ENCODE measurements around the gene MAP9. TPM values are rescaled to one million over a fixed set of nuclear protein-coding genes. Genes with fewer than 3 reads are reported as not detected.
"Not testable (repeated sequence)": the region's sequence is repeated elsewhere in the genome, so short reads cannot be mapped to it uniquely, and the experiment has no call there.

MAP9 gene
- under 1 TPM; 0.13 to 0.90 (median 0.69) TPM for total RNA-seq
- under 1 TPM; 0.08 to 0.39 (median 0.25) TPM for polyA plus RNA-seq
- long read RNA-seq, donor 1 = 0 reads
- long read RNA-seq, donor 2 = 0 reads

DNA sequence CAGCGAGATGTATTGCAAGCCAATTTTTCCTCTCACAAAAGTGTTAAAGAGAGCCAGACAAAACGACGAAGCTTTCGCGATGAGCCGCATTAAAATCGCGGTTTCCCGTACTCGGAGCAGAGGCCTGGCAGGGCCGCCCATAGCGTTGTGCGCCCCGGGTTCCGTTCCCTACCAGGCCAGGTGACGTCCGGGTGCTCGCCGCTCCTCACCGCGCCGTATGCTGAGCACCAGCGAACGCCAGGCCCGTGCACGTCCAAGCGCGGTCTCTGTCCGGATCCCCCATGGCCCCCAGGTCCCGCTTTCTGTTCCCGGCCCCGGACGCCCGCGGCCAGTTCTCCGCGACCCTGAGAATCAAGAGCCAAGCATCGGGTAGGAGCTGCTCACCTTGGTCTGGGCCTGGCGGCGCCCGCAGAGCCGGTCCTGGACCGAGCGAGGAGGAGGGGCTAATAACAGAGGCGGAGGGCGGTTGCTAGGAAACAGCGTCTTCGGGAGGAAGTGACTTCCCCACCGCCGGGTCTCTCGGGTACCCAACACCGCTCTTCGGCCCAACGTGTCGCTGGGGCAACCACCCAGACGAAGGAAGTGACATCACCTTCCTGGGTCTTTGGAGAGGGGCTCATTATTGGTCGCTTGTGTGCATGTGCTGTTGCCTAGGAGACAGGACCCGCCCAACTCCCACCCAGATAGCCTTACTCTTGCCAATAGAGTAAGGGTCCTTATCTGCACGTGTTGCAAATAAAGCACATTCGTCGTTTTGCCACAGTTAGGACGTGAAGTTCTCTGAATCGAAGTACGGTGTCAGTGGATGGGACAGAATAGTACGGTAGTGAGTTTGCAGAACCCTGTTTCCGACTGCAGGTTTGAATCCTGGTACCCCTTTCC, at the start of gene MAP9:
TSS of gene MAP9 (minus strand) at position 579 of the 882 bp plus-strand sequence. CDS start 1,115 bp downstream, outside the sequence.
- ATAC-seq = peak; percentile 72 to 93 (median 81)
- no peaks in the 10 kb centered on the region for H3K36me3 ChIP-seq (ENCODE audit: insufficient read depth in 1 of 2, low read depth in 1 of 2)
- TF ChIP-seq, protein P1, sequence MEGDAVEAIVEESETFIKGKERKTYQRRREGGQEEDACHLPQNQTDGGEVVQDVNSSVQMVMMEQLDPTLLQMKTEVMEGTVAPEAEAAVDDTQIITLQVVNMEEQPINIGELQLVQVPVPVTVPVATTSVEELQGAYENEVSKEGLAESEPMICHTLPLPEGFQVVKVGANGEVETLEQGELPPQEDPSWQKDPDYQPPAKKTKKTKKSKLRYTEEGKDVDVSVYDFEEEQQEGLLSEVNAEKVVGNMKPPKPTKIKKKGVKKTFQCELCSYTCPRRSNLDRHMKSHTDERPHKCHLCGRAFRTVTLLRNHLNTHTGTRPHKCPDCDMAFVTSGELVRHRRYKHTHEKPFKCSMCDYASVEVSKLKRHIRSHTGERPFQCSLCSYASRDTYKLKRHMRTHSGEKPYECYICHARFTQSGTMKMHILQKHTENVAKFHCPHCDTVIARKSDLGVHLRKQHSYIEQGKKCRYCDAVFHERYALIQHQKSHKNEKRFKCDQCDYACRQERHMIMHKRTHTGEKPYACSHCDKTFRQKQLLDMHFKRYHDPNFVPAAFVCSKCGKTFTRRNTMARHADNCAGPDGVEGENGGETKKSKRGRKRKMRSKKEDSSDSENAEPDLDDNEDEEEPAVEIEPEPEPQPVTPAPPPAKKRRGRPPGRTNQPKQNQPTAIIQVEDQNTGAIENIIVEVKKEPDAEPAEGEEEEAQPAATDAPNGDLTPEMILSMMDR (IDR thresholded peaks at IDR 0.05) = no peak
- H3K4me3 ChIP-seq = peak within 1 kb of the TSS; percentile 66
- no peak within 1 kb of the TSS for H3K27ac ChIP-seq
- H3K27me3 ChIP-seq (ENCODE audit: insufficient read depth in 3 of 3, low read length in 2 of 3) = peaks cover 0 to 31% (median 5%) of the 10 kb centered on the region in 3 donors
- H3K9me3 ChIP-seq = no peaks in the 10 kb centered on the region
- peak; percentile 76 to 89 for DNase-seq
- no peaks in the 10 kb centered on the region for H3K4me1 ChIP-seq
- intact Hi-C loops (cut with DNase I) = no loop called here
- 5 to 6% (median 5%) methylated on average over 66 of the region's 66 CpGs for WGBS, 3 donors

DNA sequence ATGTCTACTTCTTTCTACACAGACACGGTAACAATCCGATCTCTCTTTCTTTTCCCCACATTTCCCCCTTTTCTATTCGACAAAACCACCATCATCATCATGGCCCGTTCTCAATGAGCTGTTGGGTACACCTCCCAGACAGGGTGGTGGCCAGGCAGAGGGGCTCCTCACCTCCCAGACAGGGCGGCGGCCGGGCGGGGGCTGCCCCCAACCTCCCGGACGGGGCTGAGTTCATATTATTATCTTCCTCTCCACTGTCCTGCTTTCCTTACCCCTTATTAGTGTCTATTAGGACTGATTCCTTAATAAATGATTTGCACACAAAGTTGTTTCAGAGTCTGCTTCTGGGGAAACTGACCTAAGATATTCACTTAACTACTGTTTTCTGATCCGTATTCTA, 48.0 kb upstream of the MAP9 start:
- H3K9me3 ChIP-seq; H3K27me3 ChIP-seq (ENCODE audit: insufficient read depth in 3 of 3, low read length in 2 of 3); ATAC-seq; H3K4me3 ChIP-seq; intact Hi-C loops (cut with DNase I); H3K36me3 ChIP-seq (ENCODE audit: insufficient read depth in 1 of 2, low read depth in 1 of 2); DNase-seq; H3K27ac ChIP-seq; H3K4me1 ChIP-seq: not testable (repeated sequence)
- 84 to 88% (median 86%) methylated on average over 9 to 11 of the region's 11 CpGs for WGBS, 3 donors

DNA sequence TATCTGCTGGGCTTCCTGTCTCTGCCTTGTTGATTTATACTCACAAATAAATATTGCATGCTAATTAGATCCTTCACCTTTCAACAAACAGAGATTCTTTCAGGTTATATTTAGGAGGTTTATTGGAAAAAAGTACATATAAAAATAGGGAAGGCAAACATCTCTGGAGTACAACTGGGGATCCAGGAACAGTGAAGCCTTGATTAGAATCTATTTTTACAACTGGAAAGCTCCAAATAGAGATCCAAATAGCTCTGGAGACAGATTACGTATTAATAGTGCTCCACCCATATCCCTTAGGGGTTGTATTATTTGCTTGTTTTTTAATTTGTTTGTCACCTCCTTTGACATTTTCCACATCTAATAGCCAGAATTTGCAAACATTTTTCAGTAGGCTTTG, 46.9 kb upstream of the MAP9 start:
- TF ChIP-seq, protein P1 (IDR thresholded peaks at IDR 0.05) = no peak
- Histone ChIP-seq H3K27me3 (ENCODE audit: insufficient read depth in 3 of 3, low read length in 2 of 3) (no peaks in the 10 kb centered on the region), H3K4me1 (no peaks in the 10 kb centered on the region), H3K36me3 (ENCODE audit: insufficient read depth in 1 of 2, low read depth in 1 of 2) (no peaks in the 10 kb centered on the region), H3K4me3 (no peak overlapping the region), H3K27ac (no peak overlapping the region), H3K9me3 (peaks cover 9% of the 10 kb centered on the region)
- DNase-seq (no peak), ATAC-seq (no peak)
- 47 to 52% (median 52%) methylated on average over 1 of the region's 1 CpG for WGBS, 3 donors
- intact Hi-C loops (cut with DNase I) = no loop called here

DNA sequence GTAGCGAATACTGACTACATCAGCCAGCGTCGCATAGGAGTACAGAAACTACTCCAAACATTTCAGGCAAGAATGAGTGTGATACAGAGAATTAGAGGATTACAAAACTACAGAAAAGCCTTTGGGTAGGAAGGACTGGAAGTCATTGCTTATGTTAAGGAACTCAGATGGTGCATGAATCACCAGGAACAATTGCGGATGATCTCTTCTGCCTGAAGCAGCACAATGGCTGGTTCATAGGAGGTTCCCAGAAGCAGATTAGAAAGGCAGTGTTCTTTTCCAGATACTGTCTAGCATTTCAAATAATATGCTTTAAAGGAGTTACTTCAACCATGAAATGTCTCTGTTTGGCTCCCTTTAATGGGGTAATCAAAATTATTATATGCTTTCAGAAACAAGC, 42.5 kb upstream of the MAP9 start:
- Histone ChIP-seq H3K27ac (no peak overlapping the region), H3K27me3 (ENCODE audit: insufficient read depth in 3 of 3, low read length in 2 of 3) (no peaks in the 10 kb centered on the region), H3K4me3 (no peak overlapping the region), H3K4me1 (no peaks in the 10 kb centered on the region), H3K9me3 (no peaks in the 10 kb centered on the region), H3K36me3 (ENCODE audit: insufficient read depth in 1 of 2, low read depth in 1 of 2) (no peaks in the 10 kb centered on the region)
- no peak for ATAC-seq
- no peak for DNase-seq
- intact Hi-C loops (cut with DNase I) = no loop called here
- TF ChIP-seq, protein P1 (IDR thresholded peaks at IDR 0.05) = no peak
- WGBS, 3 donors = 92 to 97% (median 97%) methylated on average over 4 of the region's 4 CpGs

DNA sequence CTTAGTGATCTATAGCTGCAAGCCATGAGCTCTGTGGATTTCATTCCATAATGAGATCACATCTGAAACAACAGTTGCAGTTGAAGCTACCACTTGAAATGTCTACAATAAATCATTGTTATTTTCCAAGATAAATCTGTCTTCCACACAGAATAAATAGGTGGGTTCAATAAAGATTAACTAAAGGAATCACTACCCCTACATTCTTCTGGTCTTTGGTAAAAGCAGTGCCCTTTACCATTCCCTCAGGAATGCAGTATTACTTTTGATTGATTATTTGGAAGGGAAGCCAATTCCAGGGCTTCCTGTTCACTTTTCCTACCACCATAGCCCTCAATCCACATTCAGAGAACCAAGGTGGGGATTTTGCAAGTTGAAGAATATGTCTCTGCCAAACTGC, 38.9 kb upstream of the MAP9 start:
- no peaks in the 10 kb centered on the region for H3K36me3 ChIP-seq (ENCODE audit: insufficient read depth in 1 of 2, low read depth in 1 of 2)
- no peak for DNase-seq
- H3K9me3 ChIP-seq = no peaks in the 10 kb centered on the region
- intact Hi-C loops (cut with DNase I) = no loop called here
- TF ChIP-seq, protein P1 (IDR thresholded peaks at IDR 0.05) = no peak
- no peak overlapping the region for H3K4me3 ChIP-seq
- peaks cover 0 to 2% (median 0%) of the 10 kb centered on the region in 3 donors for H3K27me3 ChIP-seq (ENCODE audit: insufficient read depth in 3 of 3, low read length in 2 of 3)
- H3K27ac ChIP-seq = no peak overlapping the region
- no peak for ATAC-seq
- no peaks in the 10 kb centered on the region for H3K4me1 ChIP-seq
